GM20431 (cell line): ENCODE results near the gene DNAH1.

Experiments
- in situ Hi-C: fragments of 300-500 bp; cut with MseI, MboI; formaldehyde crosslinking; loops from one replicate; pipeline ENCODE4 v1.15.0; 2020; ENCODE audit warnings: low sequenced_read_pairs; ENCODE audit not compliant: unreplicated experiment

The DNAH1 gene

DNA sequence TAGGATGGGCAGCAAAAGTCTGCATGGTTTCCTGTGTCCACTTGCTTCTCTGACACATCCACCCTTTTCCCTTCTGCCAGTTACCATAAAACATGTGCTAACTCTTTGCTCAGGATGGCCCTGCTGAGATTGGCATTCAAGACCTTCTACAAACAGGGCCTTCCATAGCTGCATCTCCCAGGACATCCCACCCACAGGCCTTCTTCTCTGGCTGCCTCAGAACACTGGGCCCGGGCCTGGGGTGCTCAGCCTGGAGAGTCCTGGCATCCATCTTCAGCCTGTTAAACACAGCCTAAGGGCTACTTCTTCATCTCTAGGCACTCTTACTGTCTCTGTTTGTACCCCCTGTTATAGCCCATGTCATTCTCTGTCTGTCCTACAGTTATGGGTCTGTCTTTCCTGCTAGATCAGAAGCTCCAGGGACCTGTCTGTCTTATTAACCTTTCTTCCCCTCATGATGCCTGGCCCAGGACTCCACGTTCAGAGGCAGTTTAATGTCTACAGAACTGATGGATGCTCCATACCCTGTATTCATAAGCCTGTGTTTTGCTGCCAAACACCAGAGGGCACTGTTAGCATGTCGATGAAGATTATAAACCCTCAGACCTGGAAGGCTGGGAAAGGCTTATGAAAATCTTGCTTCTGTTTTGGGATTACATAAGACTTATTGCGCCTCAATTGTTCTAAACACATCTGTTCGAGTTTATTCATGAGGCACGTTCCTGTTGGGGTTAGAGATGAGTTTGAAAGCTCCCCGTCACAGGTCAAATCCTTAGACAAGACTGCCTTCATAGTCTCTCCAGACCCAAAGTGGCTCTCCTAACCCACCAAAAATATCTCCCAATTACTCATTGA, 112.3 kb downstream of the DNAH1 start:
- in situ Hi-C loops, result no loop called here

DNA sequence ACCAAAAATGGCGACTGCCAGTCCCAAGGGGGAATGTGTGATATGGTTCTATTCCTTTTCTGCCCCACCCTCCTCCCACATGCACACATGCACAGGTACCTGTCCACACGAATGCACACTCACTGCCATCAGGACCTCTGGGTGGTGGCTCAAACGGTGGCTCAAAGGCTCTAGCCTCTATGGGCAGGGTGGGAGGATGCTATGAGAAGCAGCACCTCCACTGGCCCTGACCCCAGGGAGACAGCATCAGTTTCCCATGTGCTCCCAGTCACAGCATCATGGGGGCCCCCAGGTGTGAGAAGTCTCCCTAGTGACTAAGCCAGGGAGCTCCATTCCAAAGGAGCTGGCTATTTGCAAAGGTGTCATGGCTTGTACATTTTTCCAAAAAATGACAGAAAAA, 112.9 kb downstream of the DNAH1 start:
- in situ Hi-C loops, result no loop called here

DNA sequence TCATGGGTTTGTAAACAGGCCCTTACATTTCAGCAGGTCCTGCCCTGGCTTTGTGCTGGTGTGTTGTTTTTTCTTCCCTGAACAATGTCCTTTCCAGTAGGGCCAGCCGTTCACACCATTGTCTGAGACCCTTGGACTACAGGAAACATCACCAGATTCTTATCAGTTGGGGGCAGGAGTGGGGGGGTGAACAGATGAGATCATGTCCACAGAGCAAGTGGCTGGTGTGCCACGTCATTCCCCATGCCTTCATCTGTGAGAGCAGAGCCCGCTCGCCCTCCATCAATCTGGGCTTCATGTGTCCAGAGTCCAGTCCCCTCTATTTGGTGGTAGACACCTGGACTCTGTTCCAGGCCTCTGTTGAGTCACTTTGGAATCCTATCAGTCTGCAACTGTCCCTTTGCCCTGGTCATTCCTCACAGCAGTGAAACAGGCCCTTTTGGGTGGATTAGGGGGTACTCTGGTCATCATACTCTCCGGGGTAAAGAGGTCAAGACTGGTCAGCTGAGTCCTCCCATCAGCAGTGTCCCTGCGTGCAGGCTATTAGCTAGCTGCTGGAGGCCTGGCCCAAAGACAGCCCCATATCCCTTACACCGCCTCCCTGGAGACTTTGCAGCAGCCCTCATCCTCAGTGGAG, 113.8 kb downstream of the DNAH1 start:
- in situ Hi-C loops, result no loop called here

GRCh38 chr3:52430416-52430810, 114.3 kb downstream of the DNAH1 start:
- in situ Hi-C loops, result no loop called here

DNA sequence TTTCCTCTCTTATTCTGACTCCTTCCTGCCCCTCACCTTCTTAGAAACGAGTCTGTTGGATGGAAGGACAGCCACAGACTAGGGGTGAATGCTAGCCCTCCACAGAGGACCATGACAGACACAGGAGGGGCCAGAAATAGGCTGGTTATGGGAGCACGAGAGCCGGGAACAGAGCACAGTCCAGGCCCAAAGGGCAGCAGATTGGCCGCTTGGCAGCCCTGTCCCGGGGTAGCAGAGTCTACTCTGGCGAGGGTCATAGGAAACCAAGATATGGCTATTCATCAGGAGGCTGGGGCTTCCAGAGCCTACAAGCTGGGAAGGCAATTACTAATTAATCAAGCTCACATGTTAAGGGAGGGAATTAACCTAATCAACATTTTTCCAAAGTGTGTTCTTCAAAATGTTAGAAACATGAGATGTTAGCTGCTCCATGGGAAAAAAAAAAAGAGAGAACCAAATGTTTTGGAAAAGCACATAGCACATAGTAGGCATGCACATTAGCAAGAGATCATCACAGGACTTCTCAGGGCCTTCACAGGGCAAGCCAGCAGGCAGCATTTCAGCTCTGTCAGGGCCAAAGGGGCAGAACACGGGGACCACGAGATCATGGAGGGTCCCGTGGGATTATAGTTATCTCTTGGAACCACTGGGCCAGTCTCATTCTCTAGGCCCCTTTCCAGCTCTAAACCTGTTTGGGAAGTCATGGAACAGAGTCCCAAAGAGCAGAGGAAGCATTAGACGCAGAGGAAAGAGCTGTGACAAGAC, 115.5 kb downstream of the DNAH1 start:
- in situ Hi-C loops, result no loop called here

- in situ Hi-C loops, result no loop called here
Measured at GRCh38 chr3:52432225-52432624, 116.1 kb downstream of the DNAH1 start.

GRCh38 chr3:52432691-52433141, 116.6 kb downstream of the DNAH1 start:
- in situ Hi-C loops, result no loop called here

DNA sequence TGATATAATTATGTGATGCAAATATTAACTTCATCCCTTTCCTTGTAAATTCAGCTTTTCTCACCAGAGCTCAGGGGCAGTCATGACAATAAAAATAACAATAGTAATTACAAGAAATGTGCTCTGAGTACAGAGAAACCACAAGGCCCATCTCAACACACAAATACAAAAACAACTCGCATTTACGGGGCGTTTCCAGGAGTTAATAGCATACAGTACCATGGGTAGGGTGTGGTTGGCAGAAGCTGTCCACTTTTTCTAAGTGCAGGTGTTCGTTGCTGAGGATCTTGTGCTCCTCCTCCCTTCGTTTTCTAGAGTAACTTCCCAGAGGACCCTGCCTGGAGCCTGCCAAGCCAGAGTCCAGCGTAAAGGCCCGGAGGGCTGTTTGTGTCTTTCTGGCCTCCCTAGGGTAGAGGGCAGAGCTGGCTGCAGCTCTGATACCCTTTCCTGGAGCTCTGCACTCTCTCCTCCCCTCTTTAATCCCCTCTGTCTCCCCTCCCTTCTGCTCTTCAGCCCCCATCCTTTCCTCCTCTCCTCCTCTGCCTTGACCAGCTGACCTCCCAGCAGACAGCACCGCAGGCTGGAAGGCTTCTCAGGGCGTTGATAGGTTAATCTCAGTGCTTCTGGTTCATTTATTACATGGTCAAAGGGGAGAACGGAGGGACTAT, 117.3 kb downstream of the DNAH1 start:
- in situ Hi-C loops, result no loop called here

- in situ Hi-C loops, result no loop called here
Measured at GRCh38 chr3:52433996-52434479, 117.9 kb downstream of the DNAH1 start.

DNA sequence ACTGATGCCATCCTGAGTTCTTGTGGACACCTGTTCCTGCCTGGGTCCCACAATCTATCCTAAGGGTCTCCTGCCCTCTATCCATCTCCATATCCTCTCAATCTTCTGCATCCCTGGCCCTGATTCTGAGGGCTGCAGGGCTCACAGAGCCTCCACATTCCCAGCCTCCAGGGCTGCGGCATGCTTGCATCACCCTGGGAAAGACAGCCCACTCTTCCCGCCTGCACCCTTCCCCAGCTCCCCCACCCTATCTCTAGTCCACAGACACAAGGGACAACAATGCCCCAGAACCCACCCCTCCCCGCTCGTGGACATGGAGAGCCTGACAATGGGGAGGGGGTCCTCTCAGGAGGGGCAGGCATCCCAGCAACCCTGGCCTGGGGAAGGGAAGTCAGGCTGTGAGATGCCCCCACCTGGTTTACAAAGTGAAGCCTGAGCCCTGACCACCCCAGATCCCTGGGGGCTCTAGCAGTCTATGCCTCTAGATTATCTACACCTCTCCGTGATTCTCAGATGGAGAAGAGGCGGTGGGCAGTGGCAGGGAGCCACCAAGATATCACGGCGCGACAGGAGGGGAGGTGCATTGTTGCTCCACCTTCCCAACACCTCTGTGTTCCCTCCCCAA, 118.5 kb downstream of the DNAH1 start:
- in situ Hi-C loops, result no loop called here

DNA sequence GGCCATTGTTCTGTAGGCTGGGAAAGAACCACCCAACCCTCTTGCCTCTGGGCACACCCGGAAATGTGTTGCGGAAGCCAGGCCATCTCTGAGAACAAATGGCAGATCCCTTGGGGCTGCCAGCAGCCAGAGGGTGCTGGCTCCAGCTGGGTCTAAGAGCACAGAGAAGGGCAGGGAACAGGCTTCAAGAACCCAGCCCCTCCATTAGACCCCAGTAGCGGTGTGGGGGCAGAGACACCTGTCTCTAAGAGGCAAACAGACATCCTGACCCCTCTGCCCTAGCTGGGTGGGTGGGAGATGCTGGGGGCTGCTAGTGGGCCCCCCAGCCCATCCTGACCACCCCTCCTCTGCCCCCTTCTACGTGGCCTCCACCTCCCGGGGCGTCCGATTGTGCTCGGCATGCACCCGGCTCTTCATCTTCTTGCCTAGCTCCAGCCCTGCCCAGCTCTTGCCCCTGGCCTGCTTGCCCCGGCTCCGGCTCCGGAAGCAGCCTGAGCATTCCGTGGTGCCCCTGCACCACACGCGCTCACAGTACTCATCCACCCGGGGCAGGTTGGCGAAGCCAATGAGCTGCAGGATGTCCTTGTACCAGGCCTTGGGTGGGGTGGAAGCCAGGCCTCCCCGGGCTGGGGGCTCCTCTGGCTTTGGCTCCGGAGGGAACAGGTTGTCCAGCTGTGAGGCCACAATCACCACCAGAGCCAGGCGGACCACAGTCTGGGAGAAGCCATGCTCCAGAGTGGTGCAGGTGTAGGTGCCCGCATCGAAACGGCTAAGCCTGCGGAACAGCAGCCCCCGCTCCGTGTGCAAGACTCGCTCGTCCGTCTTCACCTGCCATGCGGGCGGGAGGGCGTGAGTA, 119.4 kb downstream of the DNAH1 start:
- in situ Hi-C loops, result no loop called here

DNA sequence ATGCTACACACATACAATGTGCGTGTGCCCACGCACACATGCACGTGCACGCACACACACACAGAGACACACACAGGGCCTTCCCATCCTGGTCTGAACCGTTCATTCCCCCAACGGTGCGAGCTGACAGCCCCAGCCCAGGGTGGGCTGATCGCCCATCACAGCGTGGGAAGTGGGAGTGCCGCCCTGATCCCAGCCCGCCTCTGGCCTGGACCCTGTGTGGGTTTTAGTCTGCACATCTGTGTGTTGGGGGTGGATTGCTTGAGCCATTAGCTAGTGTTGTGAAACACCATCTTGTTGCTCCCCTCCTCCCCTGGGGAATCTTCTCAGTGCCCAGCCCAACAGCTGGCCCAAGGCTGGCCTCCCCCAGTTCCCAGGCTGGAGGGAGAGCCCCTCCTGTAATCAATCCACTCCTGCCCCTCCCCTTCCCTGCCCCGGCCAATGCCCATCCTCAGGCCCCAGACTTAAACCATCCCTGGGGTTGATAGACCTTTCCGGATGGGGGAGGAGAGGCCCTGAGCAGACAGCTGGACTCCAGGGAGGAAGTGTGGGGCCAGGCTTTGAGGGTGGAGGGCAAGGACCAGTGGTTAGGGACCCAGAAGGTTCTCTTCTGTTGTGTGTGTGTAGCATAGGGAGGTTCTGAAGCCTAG, 120.5 kb downstream of the DNAH1 start:
- in situ Hi-C loops, result no loop called here

GRCh38 chr3:52437326-52438103, 121.4 kb downstream of the DNAH1 start:
- in situ Hi-C loops, result no loop called here

DNA sequence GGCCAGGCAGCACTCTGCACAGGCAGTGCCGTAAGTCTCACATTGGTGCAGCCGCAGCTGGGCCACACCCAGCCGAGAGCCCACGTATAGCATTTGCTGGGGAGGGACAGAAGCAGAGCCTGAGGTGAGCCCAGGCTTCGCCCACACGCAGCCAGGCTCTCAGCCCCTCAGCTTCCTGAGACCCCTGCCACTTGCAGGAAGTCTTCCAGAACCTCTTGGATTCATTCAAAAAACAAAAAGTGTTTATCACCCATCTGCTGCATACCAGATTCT, 121.9 kb downstream of the DNAH1 start:
- in situ Hi-C loops, result no loop called here

DNA sequence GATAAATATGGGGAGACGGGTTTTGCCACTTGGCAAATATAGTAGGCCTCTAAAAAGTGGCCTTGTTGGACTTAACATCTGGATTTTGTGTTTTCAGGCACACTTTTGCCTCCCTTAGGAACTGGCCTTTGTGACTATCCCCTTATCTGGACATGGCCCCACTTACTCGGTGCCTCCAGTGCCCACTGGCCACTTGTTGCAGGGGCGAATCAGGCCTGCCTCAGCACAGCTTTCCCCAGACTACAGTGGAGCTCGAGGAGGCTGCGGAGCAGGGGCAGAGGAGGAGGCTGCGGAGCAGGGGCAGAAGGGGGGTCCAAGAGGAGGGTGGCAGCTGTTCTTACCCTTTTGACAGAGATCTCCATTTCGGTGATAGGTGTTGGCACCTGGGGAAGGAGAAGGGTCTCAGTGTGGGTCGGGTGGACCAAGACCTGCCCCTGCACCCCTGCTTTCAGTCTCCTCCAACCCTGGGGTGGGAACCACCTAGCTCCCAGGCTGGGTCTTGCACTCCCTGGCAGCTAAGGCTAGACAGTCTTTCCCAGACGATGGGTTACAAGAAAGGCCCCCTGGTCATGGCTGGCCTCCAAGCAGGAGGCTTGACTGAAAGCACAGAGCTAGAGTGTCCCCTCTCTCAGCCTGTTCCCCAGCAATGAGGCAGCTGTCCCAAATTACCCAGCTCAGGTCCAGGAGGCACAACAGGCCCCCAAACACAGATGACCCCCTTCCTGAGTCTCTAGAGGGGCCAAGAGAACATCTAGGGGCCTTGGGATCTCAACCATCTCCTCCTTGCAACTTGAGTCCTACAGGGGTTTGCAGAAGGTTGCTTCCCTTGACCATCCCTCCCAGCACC, 122.7 kb downstream of the DNAH1 start:
- in situ Hi-C loops, result no loop called here

GRCh38 chr3:52439426-52440248, 123.5 kb downstream of the DNAH1 start:
- in situ Hi-C loops, result no loop called here
